Thyroid gland (tissue), 4 donors: ENCODE results near the gene TAX1BP3.
"Not testable (repeated sequence)": the region's sequence is repeated elsewhere in the genome, so short reads cannot be mapped to it uniquely, and the experiment has no call there.

Experiments
- CTCF ChIP-seq, 6 experiments: fragments of 200-600 bp in 3 of 6; fragments of 450-650 bp in 3 of 6; sonication (generic) in 3 of 6; IDR thresholded peaks; one replicate each; pipeline ENCODE4 v1.5.1; 2016 to 2019; ENCODE audit warnings: antibody characterized with exemption in 6 of 6, mild to moderate bottlenecking in 2 of 6, inconsistent platforms in 1 of 6, moderate library complexity in 1 of 6
- POLR2A ChIP-seq, 2 donors: fragments of 450-650 bp; IDR thresholded peaks; one replicate each; pipeline ENCODE4 v1.6.1; 2017; ENCODE audit warnings: antibody characterized with exemption in 2 of 2, mild to moderate bottlenecking in 2 of 2, moderate library complexity in 1 of 2

- not testable (repeated sequence) for TF ChIP-seq CTCF, POLR2A (IDR thresholded peaks at IDR 0.05)
Measured at GRCh38 chr17:3705718-3705984, 37.3 kb upstream of the TAX1BP3 start.
